ENCODE measurements around the gene GPR150. TPM values are rescaled to one million over a fixed set of nuclear protein-coding genes. Genes with fewer than 3 reads are reported as not detected.
A peak's percentile ranks its signal among the peaks of the same experiment; 100 is the strongest.

GPR150 gene
- total and polyA plus RNA-seq, 2 of the 4 experiments (the other 2 are of a cell fraction): under 0.01 to 0.10 TPM

DNA sequence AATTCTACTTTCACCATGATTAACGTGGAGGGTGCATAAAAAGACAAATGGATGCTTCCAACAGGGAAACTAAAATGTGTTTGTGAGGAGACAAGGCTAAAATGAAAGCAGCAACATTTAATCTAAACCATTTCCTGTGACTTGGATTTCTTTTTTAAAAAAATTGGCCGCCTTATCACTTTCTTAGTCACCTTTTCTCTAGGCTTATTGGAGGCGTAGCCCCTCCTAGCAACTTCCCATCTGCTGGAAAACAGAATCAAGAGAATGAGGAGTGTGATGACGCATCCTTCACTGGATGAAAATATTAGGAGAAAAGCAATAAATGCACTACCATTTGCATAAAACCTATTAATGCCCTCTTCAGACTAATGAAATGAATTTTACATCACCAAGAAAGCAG lies 791 bp upstream of the GPR150 start:
- dilution Hi-C loops (cut with HindIII; ENCODE audit: low sequenced_read_pairs, unreplicated experiment) (no loop called here), in situ Hi-C loops (cut with MboI; ENCODE audit: low sequenced_read_pairs) (no loop called here)

More for the DNA sequence above, 791 bp upstream of the GPR150 start:
- H2AFZ ChIP-seq (replicated peaks; ENCODE audit: low read length, poor library complexity): no peak overlapping the region
- H2BK15ac ChIP-seq (ENCODE audit: low read depth, low read length): no peak overlapping the region
- no peak overlapping the region for H2AK5ac ChIP-seq (ENCODE audit: low read depth, low read length)
- H3K4me1 ChIP-seq (ENCODE audit: control insufficient read depth, insufficient read depth, low read length): peaks cover 11% of the 10 kb centered on the region
- H3K4me3 ChIP-seq (ENCODE audit: insufficient read depth, low read depth, low read length): no peak overlapping the region
- BruUV-seq (replicated peaks): no TSS peak
- H4K91ac ChIP-seq (ENCODE audit: insufficient read depth, low read depth, low read length): no peak overlapping the region
- H2BK120ac ChIP-seq (ENCODE audit: low read depth, low read length): no peak overlapping the region
- no peaks in the 10 kb centered on the region for H3K9me3 ChIP-seq (ENCODE audit: control insufficient read depth, insufficient read depth, low read length)
- no peaks in the 10 kb centered on the region for H3K9me1 ChIP-seq (ENCODE audit: insufficient read depth, low read length)
- no peaks in the 10 kb centered on the region for H4K20me1 ChIP-seq (ENCODE audit: insufficient read depth, low read length)
- no peak overlapping the region for H4K5ac ChIP-seq (ENCODE audit: low read depth, low read length)
- H3K14ac ChIP-seq (replicated peaks; ENCODE audit: low read depth, low read length): peak overlapping the region; percentile 23; the same call in 1 of the 2 replicates
- no peak overlapping the region; the same call in 1 of the 2 replicates for H3K4ac ChIP-seq (ENCODE audit: low read depth, low read length)
- no peak for ATAC-seq (ENCODE audit: low read depth)
- POLR2A ChIA-PET (ENCODE audit: unreplicated experiment): no interaction called here
- H2AK9ac ChIP-seq (replicated peaks; ENCODE audit: low read depth, low read length, poor library complexity): no peak overlapping the region
- H2BK5ac ChIP-seq (ENCODE audit: low read depth, low read length, poor library complexity, severe bottlenecking): no peak overlapping the region
- H2BK20ac ChIP-seq (ENCODE audit: low read depth, low read length): no peak overlapping the region
- H3K56ac ChIP-seq (ENCODE audit: extremely low read depth, insufficient read depth, low read length): no peak overlapping the region
- peak; percentile 56 for DNase-seq
- no CpG with 5 or more reads among the region's 4 CpGs for WGBS, 2 experiments (ENCODE audit: extremely low coverage in 2 of 2, insufficient read length in 1 of 2)
- H3K4me2 ChIP-seq (ENCODE audit: low read depth, low read length): no peak overlapping the region; the same call in 1 of the 2 replicates
- no peaks in the 10 kb centered on the region for H3K36me3 ChIP-seq (ENCODE audit: control insufficient read depth, insufficient read depth, low read length)
- CTCF ChIA-PET: no interaction called here
- H4K8ac ChIP-seq (ENCODE audit: low read depth in 2 of 2, low read length in 2 of 2): peak overlapping the region in 1 of 2 experiments; percentile 42; a peak in 2 of 4 replicates
- no peaks in the 10 kb centered on the region for H3K79me1 ChIP-seq (ENCODE audit: low read depth in 1 of 2, low read length in 2 of 2)
- H3K27me3 ChIP-seq (ENCODE audit: control insufficient read depth, insufficient read depth, low read length): no peaks in the 10 kb centered on the region
- no peak overlapping the region for H3K23ac ChIP-seq (ENCODE audit: low read depth, low read length)
- no peak overlapping the region for H3K27ac ChIP-seq (ENCODE audit: insufficient read depth, low read length)
- no peak overlapping the region for H3K9ac ChIP-seq (ENCODE audit: low read depth, low read length)
- no peak for TF ChIP-seq FOS (IDR thresholded peaks at IDR 0.05; ENCODE audit: low read depth, low read length)
- TF ChIP-seq RFX5 (IDR thresholded peaks at IDR 0.05; ENCODE audit: low read depth, low read length): no peak
- TF ChIP-seq USF2 (IDR thresholded peaks at IDR 0.05; ENCODE audit: low read depth, low read length): no peak
- TF ChIP-seq, protein P1, sequence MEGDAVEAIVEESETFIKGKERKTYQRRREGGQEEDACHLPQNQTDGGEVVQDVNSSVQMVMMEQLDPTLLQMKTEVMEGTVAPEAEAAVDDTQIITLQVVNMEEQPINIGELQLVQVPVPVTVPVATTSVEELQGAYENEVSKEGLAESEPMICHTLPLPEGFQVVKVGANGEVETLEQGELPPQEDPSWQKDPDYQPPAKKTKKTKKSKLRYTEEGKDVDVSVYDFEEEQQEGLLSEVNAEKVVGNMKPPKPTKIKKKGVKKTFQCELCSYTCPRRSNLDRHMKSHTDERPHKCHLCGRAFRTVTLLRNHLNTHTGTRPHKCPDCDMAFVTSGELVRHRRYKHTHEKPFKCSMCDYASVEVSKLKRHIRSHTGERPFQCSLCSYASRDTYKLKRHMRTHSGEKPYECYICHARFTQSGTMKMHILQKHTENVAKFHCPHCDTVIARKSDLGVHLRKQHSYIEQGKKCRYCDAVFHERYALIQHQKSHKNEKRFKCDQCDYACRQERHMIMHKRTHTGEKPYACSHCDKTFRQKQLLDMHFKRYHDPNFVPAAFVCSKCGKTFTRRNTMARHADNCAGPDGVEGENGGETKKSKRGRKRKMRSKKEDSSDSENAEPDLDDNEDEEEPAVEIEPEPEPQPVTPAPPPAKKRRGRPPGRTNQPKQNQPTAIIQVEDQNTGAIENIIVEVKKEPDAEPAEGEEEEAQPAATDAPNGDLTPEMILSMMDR (conservative IDR thresholded peaks at IDR 0.05; ENCODE audit: low read depth, low read length): no peak
- TF ChIP-seq CHD1 (IDR thresholded peaks at IDR 0.05; ENCODE audit: low read depth, low read length): no peak
- TF ChIP-seq NFE2L2 (IDR thresholded peaks at IDR 0.05; ENCODE audit: low read depth, low read length): no peak
- no peak for TF ChIP-seq BHLHE40 (IDR thresholded peaks at IDR 0.05; ENCODE audit: low read depth, low read length)
- no peak for TF ChIP-seq SMC3 (IDR thresholded peaks at IDR 0.05; ENCODE audit: low read depth, low read length)
- TF ChIP-seq MXI1 (IDR thresholded peaks at IDR 0.05; ENCODE audit: borderline replicate concordance, low read depth, low read length): no peak
- TF ChIP-seq MAZ (IDR thresholded peaks at IDR 0.05; ENCODE audit: borderline replicate concordance, low read depth, low read length): no peak
- no peak for TF ChIP-seq RCOR1 (IDR thresholded peaks at IDR 0.05; ENCODE audit: insufficient replicate concordance, low read length)
- TF ChIP-seq RAD21 (IDR thresholded peaks at IDR 0.05; ENCODE audit: low read length): no peak
- TF ChIP-seq MAFK (IDR thresholded peaks at IDR 0.05; ENCODE audit: low read depth, low read length): no peak
- no peak for TF ChIP-seq CEBPB (IDR thresholded peaks at IDR 0.05; ENCODE audit: low read depth, low read length)
- TF ChIP-seq, protein P2, sequence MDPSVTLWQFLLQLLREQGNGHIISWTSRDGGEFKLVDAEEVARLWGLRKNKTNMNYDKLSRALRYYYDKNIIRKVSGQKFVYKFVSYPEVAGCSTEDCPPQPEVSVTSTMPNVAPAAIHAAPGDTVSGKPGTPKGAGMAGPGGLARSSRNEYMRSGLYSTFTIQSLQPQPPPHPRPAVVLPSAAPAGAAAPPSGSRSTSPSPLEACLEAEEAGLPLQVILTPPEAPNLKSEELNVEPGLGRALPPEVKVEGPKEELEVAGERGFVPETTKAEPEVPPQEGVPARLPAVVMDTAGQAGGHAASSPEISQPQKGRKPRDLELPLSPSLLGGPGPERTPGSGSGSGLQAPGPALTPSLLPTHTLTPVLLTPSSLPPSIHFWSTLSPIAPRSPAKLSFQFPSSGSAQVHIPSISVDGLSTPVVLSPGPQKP (IDR thresholded peaks at IDR 0.05; ENCODE audit: borderline replicate concordance, low read depth, low read length): no peak
- no peak for TF ChIP-seq POLR2A (IDR thresholded peaks at IDR 0.05; ENCODE audit: low read depth, low read length)
- intact Hi-C loops (cut with micrococcal nuclease): loop anchor here (1.0 kb wide), 1 partner anchor 64 kb away; the partner anchor contains the start of gene ARSK
- H3K18ac ChIP-seq (ENCODE audit: low read depth, low read length): no peak overlapping the region

Data from IMR-90 (cell line).